ENCODE data around the gene LYZ.

- TF ChIP-seq POLR2A (IDR thresholded peaks at IDR 0.05) = no peak
- TF ChIP-seq, protein P1, sequence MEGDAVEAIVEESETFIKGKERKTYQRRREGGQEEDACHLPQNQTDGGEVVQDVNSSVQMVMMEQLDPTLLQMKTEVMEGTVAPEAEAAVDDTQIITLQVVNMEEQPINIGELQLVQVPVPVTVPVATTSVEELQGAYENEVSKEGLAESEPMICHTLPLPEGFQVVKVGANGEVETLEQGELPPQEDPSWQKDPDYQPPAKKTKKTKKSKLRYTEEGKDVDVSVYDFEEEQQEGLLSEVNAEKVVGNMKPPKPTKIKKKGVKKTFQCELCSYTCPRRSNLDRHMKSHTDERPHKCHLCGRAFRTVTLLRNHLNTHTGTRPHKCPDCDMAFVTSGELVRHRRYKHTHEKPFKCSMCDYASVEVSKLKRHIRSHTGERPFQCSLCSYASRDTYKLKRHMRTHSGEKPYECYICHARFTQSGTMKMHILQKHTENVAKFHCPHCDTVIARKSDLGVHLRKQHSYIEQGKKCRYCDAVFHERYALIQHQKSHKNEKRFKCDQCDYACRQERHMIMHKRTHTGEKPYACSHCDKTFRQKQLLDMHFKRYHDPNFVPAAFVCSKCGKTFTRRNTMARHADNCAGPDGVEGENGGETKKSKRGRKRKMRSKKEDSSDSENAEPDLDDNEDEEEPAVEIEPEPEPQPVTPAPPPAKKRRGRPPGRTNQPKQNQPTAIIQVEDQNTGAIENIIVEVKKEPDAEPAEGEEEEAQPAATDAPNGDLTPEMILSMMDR (IDR thresholded peaks at IDR 0.05) = no peak
Measured at GRCh38 chr12:69309461-69309860, 38.7 kb upstream of the LYZ start.
